IMR-90 (cell line): ENCODE data around the gene HYOU1. TPM values are rescaled to one million over a fixed set of nuclear protein-coding genes. Genes with fewer than 3 reads are reported as not detected.

Experiments used
- ATAC-seq: fragments of 200-7000 bp; cut with Tn5 transposase; 2 replicates; pipeline ENCODE4 v1.9.1; 2020; ENCODE audit warnings: low read depth, mild to moderate bottlenecking, moderate library complexity
- BruUV-seq: library from RNA; stranded (reverse); fragments of 400-500 nt; replicated peaks from 2 replicates; lab custom pipeline; 2021; lab: Mats Ljungman, UMichigan
- CTCF ChIA-PET: fragments of 300-600 bp; formaldehyde crosslinking; extraction: SDS; loops from one replicate; lab custom pipeline; 2021; ENCODE audit warnings: antibody characterized with exemption; lab: Yijun Ruan, JAX
- POLR2A ChIA-PET: fragments of 300-600 bp; sonication (Branson Sonifier 250); formaldehyde crosslinking; loops from one replicate; lab custom pipeline; 2022; ENCODE audit warnings: antibody characterized with exemption; ENCODE audit not compliant: unreplicated experiment; lab: Charles Lee
- DNase-seq: peaks from one replicate; pipeline ENCODE4 v3.0.0; 2013
- H2AFZ ChIP-seq: replicated peaks from 2 replicates; pipeline ENCODE3; 2013; ENCODE audit warnings: low read length, mild to moderate bottlenecking; ENCODE audit not compliant: poor library complexity
- H2AK5ac ChIP-seq: 2 replicates; pipeline ENCODE4 v1.6.1; 2013; ENCODE audit warnings: low read depth, low read length, inconsistent platforms
- H2AK9ac ChIP-seq: replicated peaks from 2 replicates; pipeline ENCODE3; 2013; ENCODE audit warnings: mild to moderate bottlenecking, low read depth, low read length, moderate library complexity; ENCODE audit not compliant: poor library complexity
- H2BK120ac ChIP-seq: 2 replicates; pipeline ENCODE4 v1.6.1; 2013; ENCODE audit warnings: low read depth, low read length, inconsistent platforms
- H2BK15ac ChIP-seq: 3 replicates; pipeline ENCODE4 v1.6.1; 2013; ENCODE audit warnings: low read depth, low read length, inconsistent platforms
- H2BK20ac ChIP-seq: 2 replicates; pipeline ENCODE4 v1.6.1; 2013; ENCODE audit warnings: low read depth, mild to moderate bottlenecking, inconsistent platforms, low read length, moderate library complexity
- H2BK5ac ChIP-seq: 2 replicates; pipeline ENCODE4 v1.6.1; 2013; ENCODE audit warnings: mild to moderate bottlenecking, low read depth, low read length, inconsistent platforms; ENCODE audit not compliant: poor library complexity, severe bottlenecking
- H3K14ac ChIP-seq: replicated peaks from 2 replicates; pipeline ENCODE4 v1.6.1; 2013; ENCODE audit warnings: low read depth, low read length, inconsistent platforms
- H3K18ac ChIP-seq: 2 replicates; pipeline ENCODE4 v1.6.1; 2013; ENCODE audit warnings: low read depth, low read length, control low read depth
- H3K23ac ChIP-seq: 2 replicates; pipeline ENCODE4 v1.6.1; 2013; ENCODE audit warnings: low read depth, low read length, inconsistent platforms
- H3K27ac ChIP-seq: 2 replicates; pipeline ENCODE4 v1.5.1; 2013; ENCODE audit warnings: mild to moderate bottlenecking, control low read depth, low read length; ENCODE audit not compliant: insufficient read depth
- H3K27me3 ChIP-seq: 2 replicates; pipeline ENCODE4 v1.6.1; 2013; ENCODE audit warnings: low read length; ENCODE audit not compliant: control insufficient read depth, insufficient read depth
- H3K36me3 ChIP-seq: 2 replicates; pipeline ENCODE4 v1.6.1; 2013; ENCODE audit warnings: low read length, mixed read lengths; ENCODE audit not compliant: control insufficient read depth, insufficient read depth
- H3K4ac ChIP-seq: 2 replicates; pipeline ENCODE4 v1.6.1; 2013; ENCODE audit warnings: low read depth, low read length, inconsistent platforms
- H3K4me1 ChIP-seq: 2 replicates; pipeline ENCODE4 v1.6.1; 2013; ENCODE audit warnings: low read length, mixed read lengths; ENCODE audit not compliant: control insufficient read depth, insufficient read depth
- H3K4me2 ChIP-seq: 2 replicates; pipeline ENCODE4 v1.6.1; 2013; ENCODE audit warnings: low read depth, mild to moderate bottlenecking, control low read depth, low read length, moderate library complexity
- H3K4me3 ChIP-seq: 2 replicates; pipeline ENCODE4 v1.5.1; 2013; ENCODE audit warnings: low read depth, mild to moderate bottlenecking, control low read depth, low read length, moderate library complexity; ENCODE audit not compliant: insufficient read depth
- H3K56ac ChIP-seq: 2 replicates; pipeline ENCODE4 v1.6.1; 2013; ENCODE audit warnings: low read length, inconsistent platforms; ENCODE audit not compliant: insufficient read depth; ENCODE audit errors: extremely low read depth
- H3K79me1 ChIP-seq, 2 experiments: 2 replicates each; pipeline ENCODE4 v1.6.1; 2013; ENCODE audit warnings: low read length in 2 of 2, inconsistent platforms in 1 of 2, low read depth in 1 of 2
- H3K9ac ChIP-seq: 2 replicates; pipeline ENCODE4 v1.6.1; 2013; ENCODE audit warnings: low read depth, low read length, control low read depth
- H3K9me1 ChIP-seq: 2 replicates; pipeline ENCODE4 v1.6.1; 2013; ENCODE audit warnings: low read length, inconsistent platforms; ENCODE audit not compliant: insufficient read depth
- H3K9me3 ChIP-seq: 2 replicates; pipeline ENCODE4 v1.6.1; 2013; ENCODE audit warnings: low read length; ENCODE audit not compliant: control insufficient read depth, insufficient read depth
- H4K20me1 ChIP-seq: 2 replicates; pipeline ENCODE4 v1.6.1; 2013; ENCODE audit warnings: low read length, inconsistent platforms; ENCODE audit not compliant: insufficient read depth
- H4K5ac ChIP-seq: 2 replicates; pipeline ENCODE4 v1.6.1; 2013; ENCODE audit warnings: mild to moderate bottlenecking, low read depth, low read length, control low read depth
- H4K8ac ChIP-seq, 2 experiments: 2 replicates each; pipeline ENCODE4 v1.6.1; 2013; ENCODE audit warnings: low read depth in 2 of 2, low read length in 2 of 2, control low read depth in 1 of 2, inconsistent platforms in 1 of 2
- H4K91ac ChIP-seq: 2 replicates; pipeline ENCODE4 v1.6.1; 2013; ENCODE audit warnings: low read depth, low read length, inconsistent platforms; ENCODE audit not compliant: insufficient read depth
- CEBPB ChIP-seq: IDR thresholded peaks from 2 replicates; pipeline ENCODE4 v1.6.1; 2012; ENCODE audit warnings: low read depth, low read length, improper control_type of control experiment
- ELK1 ChIP-seq: fragments of 150-350 bp; IDR thresholded peaks from 2 replicates; pipeline ENCODE4 v1.6.1; 2016; ENCODE audit warnings: low read depth, mild to moderate bottlenecking, low read length, moderate library complexity, borderline replicate concordance
- MAFK ChIP-seq: IDR thresholded peaks from 2 replicates; pipeline ENCODE4 v1.6.1; 2012; ENCODE audit warnings: low read depth, low read length, improper control_type of control experiment
- MXI1 ChIP-seq: IDR thresholded peaks from 2 replicates; pipeline ENCODE4 v1.6.1; 2012; ENCODE audit warnings: low read depth, mild to moderate bottlenecking, low read length, moderate library complexity, borderline replicate concordance
- POLR2A ChIP-seq: IDR thresholded peaks from 2 replicates; pipeline ENCODE4 v1.6.1; 2012; ENCODE audit warnings: mild to moderate bottlenecking, low read depth, low read length
- RAD21 ChIP-seq: IDR thresholded peaks from 2 replicates; pipeline ENCODE4 v1.6.1; 2012; ENCODE audit warnings: low read length, improper control_type of control experiment
- SMC3 ChIP-seq: fragments of 150-350 bp; IDR thresholded peaks from 2 replicates; pipeline ENCODE4 v1.6.1; 2016; ENCODE audit warnings: low read depth, mild to moderate bottlenecking, antibody characterized with exemption, low read length, moderate library complexity
- WGBS, 2 experiments: methylation state at CpG; one replicate each; pipeline versions ENCODE4 v1.1.5 to v1.1.7; 2013; ENCODE audit warnings: missing lambda C conversion rate in 2 of 2; ENCODE audit not compliant: insufficient read length in 1 of 2; ENCODE audit errors: extremely low coverage in 2 of 2; 5-methylcytosine and 5-hydroxymethylcytosine counted together
- dilution Hi-C: fragments of 300-500 bp; cut with HindIII; formaldehyde crosslinking; loops from one replicate; pipeline ENCODE4 v1.14.3; 2018; ENCODE audit warnings: low sequenced_read_pairs; ENCODE audit not compliant: unreplicated experiment
- in situ Hi-C: fragments of 300-500 bp; cut with MboI; formaldehyde crosslinking; loops from 3 replicates; pipeline ENCODE4 v1.14.3; 2019; ENCODE audit warnings: low sequenced_read_pairs, inconsistent platforms, mixed read lengths
- intact Hi-C: fragments of 100-400 bp; cut with micrococcal nuclease; formaldehyde crosslinking; loops from 2 replicates; pipeline ENCODE4 v1.10.0; 2022
- polyA plus RNA-seq, 3 experiments: library from polyadenylated mRNA; depleted of rRNA; stranded (reverse); fragments of >200 nt; gene quantifications; 2 replicates each; pipeline ENCODE4 v1.2.3, GENCODE V29; 2012; ENCODE audit warnings: low replicate concordance in 1 of 3
- total RNA-seq: library from RNA; depleted of rRNA; stranded (reverse); fragments of >200 nt; gene quantifications from 2 replicates; pipeline ENCODE4 v1.2.3, GENCODE V29; 2012
- TF ChIP-seq, protein P1 (sequence below): fragments of 150-350 bp; IDR thresholded peaks from 2 replicates; pipeline ENCODE4 v1.6.1; 2017; ENCODE audit warnings: mild to moderate bottlenecking, antibody characterized with exemption, low read length, low read depth

Gene HYOU1
- total and polyA plus RNA-seq, 2 of the 4 experiments (the other 2 are of a cell fraction), result 117 to 181 TPM

GRCh38 chr11:119031912-119032280 lies 25.1 kb downstream of the HYOU1 start:
- Histone ChIP-seq H2BK120ac (no peak overlapping the region), H3K79me1 (peaks cover 2 to 16% of the 10 kb centered on the region in 2 experiments; a peak in 2 of 4 replicates), H3K9me1 (no peaks in the 10 kb centered on the region), H2AK9ac (no peak overlapping the region), H3K18ac (no peak overlapping the region), H3K14ac (no peak overlapping the region), H4K20me1 (no peaks in the 10 kb centered on the region), H2BK15ac (no peak overlapping the region), H3K27me3 (no peaks in the 10 kb centered on the region), H3K4ac (no peak overlapping the region), H3K9ac (no peak overlapping the region), H2AFZ (no peak overlapping the region), H3K4me3 (no peak overlapping the region), H3K9me3 (no peaks in the 10 kb centered on the region), H2AK5ac (no peak overlapping the region), H3K4me1 (no peaks in the 10 kb centered on the region), H3K36me3 (no peaks in the 10 kb centered on the region; the same call in 1 of the 2 replicates), H2BK5ac (no peak overlapping the region), H4K5ac (no peak overlapping the region), H2BK20ac (no peak overlapping the region), H4K91ac (no peak overlapping the region), H3K27ac (no peak overlapping the region), H3K23ac (no peak overlapping the region), H3K4me2 (no peak overlapping the region), H3K56ac (no peak overlapping the region), H4K8ac (no peak overlapping the region)
- 93% methylated on average over 3 of the region's 9 CpGs; no CpG with 5 or more reads in 1 of the 2 experiments for WGBS, 2 experiments
- TF ChIP-seq MAFK (no peak), SMC3 (no peak), POLR2A (no peak), RAD21 (no peak), ELK1 (no peak), MXI1 (no peak), CEBPB (no peak)
- TF ChIP-seq, protein P1, sequence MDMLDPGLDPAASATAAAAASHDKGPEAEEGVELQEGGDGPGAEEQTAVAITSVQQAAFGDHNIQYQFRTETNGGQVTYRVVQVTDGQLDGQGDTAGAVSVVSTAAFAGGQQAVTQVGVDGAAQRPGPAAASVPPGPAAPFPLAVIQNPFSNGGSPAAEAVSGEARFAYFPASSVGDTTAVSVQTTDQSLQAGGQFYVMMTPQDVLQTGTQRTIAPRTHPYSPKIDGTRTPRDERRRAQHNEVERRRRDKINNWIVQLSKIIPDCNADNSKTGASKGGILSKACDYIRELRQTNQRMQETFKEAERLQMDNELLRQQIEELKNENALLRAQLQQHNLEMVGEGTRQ, result no peak
- POLR2A ChIA-PET, result interaction anchor here (0.5 kb wide), 1 partner anchor 14 kb away, joined by 3 read pairs; the partner anchor contains the start of gene RPS25
- CTCF ChIA-PET, result no interaction called here
- DNase-seq, result no peak
- no TSS peak for BruUV-seq
- in situ Hi-C loops, result no loop called here
- dilution Hi-C loops, result no loop called here
- intact Hi-C loops, result no loop called here
- ATAC-seq, result no peak
